Dermis microvascular lymphatic vessel endothelial cell (primary cell): ENCODE data around the gene CDC5L. TPM values are rescaled to one million over a fixed set of nuclear protein-coding genes. Genes with fewer than 3 reads are reported as not detected.

Source experiments
- DNase-seq, 2 donors: peaks; one replicate each; pipeline versions ENCODE4 v3.0.0 to v3.0.0-alpha.2; 2010; ENCODE audit warnings: low read depth in 2 of 2
- total RNA-seq: library from RNA; depleted of rRNA; stranded (reverse); fragments of >200 nt; gene quantifications from 2 replicates; pipeline ENCODE4 v1.2.1, GENCODE V29; 2014

CDC5L gene
- total RNA-seq, 1 donor from 2014 or later: 15.4 TPM

- peak; percentile 63 to 65 for DNase-seq
Observed at GRCh38 chr6:44452725-44453124, 65.2 kb downstream of the CDC5L start.

- DNase-seq: no peak
Observed at GRCh38 chr6:44453146-44453545, 65.6 kb downstream of the CDC5L start.

GRCh38 chr6:44454198-44454597, 66.7 kb downstream of the CDC5L start:
- DNase-seq: peak in 1 of 2 donors; percentile 19

- peak; percentile 18 to 73 for DNase-seq
Observed at GRCh38 chr6:44456070-44456965, 68.8 kb downstream of the CDC5L start.

GRCh38 chr6:44456966-44457292, 69.4 kb downstream of the CDC5L start:
- DNase-seq: no peak

- DNase-seq: no peak
Observed at GRCh38 chr6:44457596-44457995, 70.1 kb downstream of the CDC5L start.

- no peak for DNase-seq
Observed at GRCh38 chr6:44458551-44458950, 71.0 kb downstream of the CDC5L start.

- DNase-seq: no peak
Observed at GRCh38 chr6:44462335-44462734, 74.8 kb downstream of the CDC5L start.

- DNase-seq: no peak
Observed at GRCh38 chr6:44462797-44463727, 75.6 kb downstream of the CDC5L start.

- no peak for DNase-seq
Observed at GRCh38 chr6:44463728-44464450, 76.4 kb downstream of the CDC5L start.

- DNase-seq: no peak
Observed at GRCh38 chr6:44464527-44465310, 77.2 kb downstream of the CDC5L start.

GRCh38 chr6:44466955-44467354, 79.4 kb downstream of the CDC5L start:
- DNase-seq: no peak

- DNase-seq: no peak
Observed at GRCh38 chr6:44468835-44469234, 81.3 kb downstream of the CDC5L start.

GRCh38 chr6:44470115-44470464, 82.6 kb downstream of the CDC5L start:
- DNase-seq: no peak

GRCh38 chr6:44470746-44471145, 83.2 kb downstream of the CDC5L start:
- DNase-seq: no peak

- no peak for DNase-seq
Observed at GRCh38 chr6:44471271-44471981, 83.9 kb downstream of the CDC5L start.

- DNase-seq: no peak
Observed at GRCh38 chr6:44472250-44472945, 84.9 kb downstream of the CDC5L start.

GRCh38 chr6:44473393-44474189, 86.1 kb downstream of the CDC5L start:
- DNase-seq: no peak

- DNase-seq: no peak
Observed at GRCh38 chr6:44474190-44474631, 86.7 kb downstream of the CDC5L start.
